ENCODE results near the gene ZNF396. TPM values are rescaled to one million over a fixed set of nuclear protein-coding genes. Genes with fewer than 3 reads are reported as not detected.

ZNF396 gene
- total and polyA plus RNA-seq, 2 donors (not counting 1 experiment from before 2014, with no cell fraction given): 0.40 to 3.2 TPM

- TF ChIP-seq CTCF (IDR thresholded peaks at IDR 0.05) (no peak), EZH2 (IDR thresholded peaks at IDR 0.05; ENCODE audit: borderline replicate concordance, insufficient read depth, low read depth, low read length, poor library complexity, severe bottlenecking) (no peak)
- ATAC-seq (ENCODE audit: low read depth) (no peak), DNase-seq (no peak)
- Histone ChIP-seq H3K4me3 (ENCODE audit: control extremely low read depth in 1 of 5, extremely low read depth in 1 of 5, insufficient read depth in 1 of 5, low read depth in 2 of 5, low read length in 4 of 5) (no peak overlapping the region), H3K4me1 (ENCODE audit: control insufficient read depth in 2 of 2, insufficient read depth in 2 of 2, low read length in 2 of 2) (no peaks in the 10 kb centered on the region), H3K4me2 (replicated peaks; ENCODE audit: low read depth, low read length, poor library complexity, severe bottlenecking) (no peak overlapping the region), H3K9ac (ENCODE audit: low read length) (no peak overlapping the region), H3K79me2 (ENCODE audit: control insufficient read depth, insufficient read depth, low read length) (no peaks in the 10 kb centered on the region), H2AFZ (ENCODE audit: insufficient read depth, low read depth, low read length, poor library complexity, severe bottlenecking) (no peak overlapping the region), H4K20me1 (ENCODE audit: control insufficient read depth, insufficient read depth, low read length, poor library complexity, severe bottlenecking) (no peaks in the 10 kb centered on the region), H3K9me3 (ENCODE audit: control extremely low read depth in 1 of 3, control insufficient read depth in 2 of 3, insufficient read depth in 1 of 3, low read length in 2 of 3) (peaks cover 0 to 4% (median 0%) of the 10 kb centered on the region in 3 donors), H3K27ac (ENCODE audit: low read length in 2 of 2) (no peak overlapping the region), H3K27me3 (replicated peaks in 1 of 4; ENCODE audit: control extremely low read depth in 1 of 4, control insufficient read depth in 3 of 4, insufficient read depth in 4 of 4, low read length in 3 of 4) (no peaks in the 10 kb centered on the region), H3K36me3 (replicated peaks in 1 of 2; ENCODE audit: control extremely low read depth in 1 of 2, control insufficient read depth in 1 of 2, extremely low read depth in 1 of 2, insufficient read depth in 2 of 2, low read length in 1 of 2) (no peaks in the 10 kb centered on the region)
- Mint-ChIP-seq H3K27ac (no peak overlapping the region), H3K27me3 (no peaks in the 10 kb centered on the region), H3K4me1 (no peaks in the 10 kb centered on the region), H3K4me3 (no peak overlapping the region), H3K9me3 (ENCODE audit: insufficient read depth) (peaks cover 2% of the 10 kb centered on the region)
- intact Hi-C loops (cut with micrococcal nuclease): no loop called here
- ChIA-PET POLR2A (no interaction called here), CTCF (interaction anchor here (0.9 to 1.3 kb wide), 2 partner anchors 20 to 40 kb away, joined by 3 read pairs; no protein-coding TSS in a partner anchor)
- WGBS (ENCODE audit: insufficient coverage): 97% methylated on average over 5 of the region's 5 CpGs
Observed at GRCh38 chr18:35426786-35427185, 49.6 kb upstream of the ZNF396 start.

- Histone ChIP-seq H3K27ac (ENCODE audit: low read length in 2 of 2) (no peak overlapping the region), H3K4me3 (ENCODE audit: control extremely low read depth in 1 of 5, extremely low read depth in 1 of 5, insufficient read depth in 1 of 5, low read depth in 2 of 5, low read length in 4 of 5) (no peak overlapping the region), H3K79me2 (ENCODE audit: control insufficient read depth, insufficient read depth, low read length) (no peaks in the 10 kb centered on the region), H3K36me3 (replicated peaks in 1 of 2; ENCODE audit: control extremely low read depth in 1 of 2, control insufficient read depth in 1 of 2, extremely low read depth in 1 of 2, insufficient read depth in 2 of 2, low read length in 1 of 2) (no peaks in the 10 kb centered on the region), H3K4me1 (ENCODE audit: control insufficient read depth in 2 of 2, insufficient read depth in 2 of 2, low read length in 2 of 2) (no peaks in the 10 kb centered on the region), H3K4me2 (replicated peaks; ENCODE audit: low read depth, low read length, poor library complexity, severe bottlenecking) (no peak overlapping the region), H3K27me3 (replicated peaks in 1 of 4; ENCODE audit: control extremely low read depth in 1 of 4, control insufficient read depth in 3 of 4, insufficient read depth in 4 of 4, low read length in 3 of 4) (no peaks in the 10 kb centered on the region), H2AFZ (ENCODE audit: insufficient read depth, low read depth, low read length, poor library complexity, severe bottlenecking) (no peak overlapping the region), H3K9me3 (ENCODE audit: control extremely low read depth in 1 of 3, control insufficient read depth in 2 of 3, insufficient read depth in 1 of 3, low read length in 2 of 3) (peaks cover 0 to 4% (median 3%) of the 10 kb centered on the region in 3 donors), H4K20me1 (ENCODE audit: control insufficient read depth, insufficient read depth, low read length, poor library complexity, severe bottlenecking) (no peaks in the 10 kb centered on the region), H3K9ac (ENCODE audit: low read length) (no peak overlapping the region)
- ChIA-PET POLR2A (no interaction called here), CTCF (no interaction called here)
- peaks cover 2% of the 10 kb centered on the region for H3K9me3 Mint-ChIP-seq (ENCODE audit: insufficient read depth)
- H3K4me1 Mint-ChIP-seq: no peaks in the 10 kb centered on the region
- intact Hi-C loops (cut with micrococcal nuclease): no loop called here
- 100% methylated on average over 1 of the region's 3 CpGs for WGBS (ENCODE audit: insufficient coverage)
- ATAC-seq (ENCODE audit: low read depth): no peak
- TF ChIP-seq CTCF (IDR thresholded peaks at IDR 0.05): no peak
- no peak for TF ChIP-seq EZH2 (IDR thresholded peaks at IDR 0.05; ENCODE audit: borderline replicate concordance, insufficient read depth, low read depth, low read length, poor library complexity, severe bottlenecking)
- no peak for DNase-seq
- no peak overlapping the region for H3K4me3 Mint-ChIP-seq
- no peak overlapping the region for H3K27ac Mint-ChIP-seq
- no peaks in the 10 kb centered on the region for H3K27me3 Mint-ChIP-seq
Observed at GRCh38 chr18:35424356-35424755, 47.2 kb upstream of the ZNF396 start.

All from B cell (primary cell).